Ishikawa (cell line): Measurements from ENCODE around the gene PCLO.

Experiments
- CREB1 ChIP-seq: IDR thresholded peaks from 2 replicates; pipeline ENCODE4 v1.6.1; 2012; ENCODE audit warnings: low read depth
- EGR1 ChIP-seq: IDR thresholded peaks from 2 replicates; pipeline ENCODE4 v1.6.1; 2012
- EP300 ChIP-seq: IDR thresholded peaks from 2 replicates; pipeline ENCODE4 v1.6.1; 2012; ENCODE audit warnings: borderline replicate concordance
- MAX ChIP-seq: IDR thresholded peaks from 2 replicates; pipeline ENCODE4 v1.6.1; 2012
- REST ChIP-seq: IDR thresholded peaks from 2 replicates; pipeline ENCODE4 v1.6.1; 2012; ENCODE audit warnings: low read depth, mild to moderate bottlenecking
- TAF1 ChIP-seq: IDR thresholded peaks from 2 replicates; pipeline ENCODE4 v1.6.1; 2012; ENCODE audit warnings: low read depth, mild to moderate bottlenecking
- ZBTB7A ChIP-seq: IDR thresholded peaks from 2 replicates; pipeline ENCODE4 v1.6.1; 2012; ENCODE audit warnings: low read depth

DNA sequence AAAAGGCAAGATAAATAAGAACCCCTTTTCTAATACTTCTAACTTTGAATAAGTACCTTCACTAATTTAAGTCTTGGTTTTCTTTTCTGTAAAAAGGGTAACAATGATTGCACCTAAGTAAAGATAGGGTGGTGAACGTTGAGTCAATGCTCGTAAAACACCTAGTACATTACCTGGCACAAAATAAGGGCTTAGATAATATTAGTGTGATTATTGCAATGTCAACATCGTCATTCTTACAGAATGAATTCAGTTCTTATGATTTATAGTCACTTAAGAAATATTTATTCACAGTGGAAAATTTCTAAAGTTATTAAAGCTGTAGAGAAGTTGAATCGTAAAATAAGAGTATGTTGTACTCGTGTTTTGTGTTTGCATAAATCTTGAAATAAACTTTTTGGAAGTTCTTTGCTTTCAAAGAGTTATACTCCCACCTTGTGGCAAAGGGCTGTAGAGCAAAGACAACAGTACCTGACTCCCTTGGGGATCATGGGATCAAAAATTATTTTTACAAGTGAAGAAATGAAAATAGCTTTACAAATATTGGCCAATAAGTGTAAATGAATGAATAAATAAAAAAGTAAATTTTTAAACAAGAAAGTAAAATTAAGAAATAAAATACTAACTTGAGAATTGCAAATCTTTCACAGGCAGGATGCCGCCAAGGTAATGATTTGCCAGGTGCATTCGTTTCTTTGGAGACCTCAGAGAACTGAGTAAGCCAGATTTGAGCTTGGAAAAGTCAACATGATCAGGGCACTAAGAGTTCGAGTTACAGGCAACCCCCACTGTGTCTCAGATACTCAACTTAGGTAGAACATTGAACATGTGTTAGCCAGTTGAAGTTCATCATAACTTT lies 433.3 kb downstream of the PCLO start:
- TF ChIP-seq TAF1 (no peak), CREB1 (no peak), EGR1 (no peak), EP300 (no peak), MAX (no peak), REST (no peak), ZBTB7A (no peak)
